Metanephros (tissue), 2 donors: ENCODE results near the gene NR6A1. TPM values are rescaled to one million over a fixed set of nuclear protein-coding genes. Genes with fewer than 3 reads are reported as not detected.

Experiments used
- small RNA-seq: library from RNA; depleted of rRNA; stranded (forward); fragments of <200 nt; gene quantifications from one replicate; pipeline ENCODE3, GENCODE V24; 2014; ENCODE audit warnings: low replicate concordance
- total RNA-seq: library from RNA; depleted of rRNA; stranded (reverse); fragments of >200 nt; gene quantifications from one replicate; pipeline ENCODE4 v1.2.3, GENCODE V29; 2014

Gene NR6A1
- total RNA-seq: 1.2 TPM

DNA sequence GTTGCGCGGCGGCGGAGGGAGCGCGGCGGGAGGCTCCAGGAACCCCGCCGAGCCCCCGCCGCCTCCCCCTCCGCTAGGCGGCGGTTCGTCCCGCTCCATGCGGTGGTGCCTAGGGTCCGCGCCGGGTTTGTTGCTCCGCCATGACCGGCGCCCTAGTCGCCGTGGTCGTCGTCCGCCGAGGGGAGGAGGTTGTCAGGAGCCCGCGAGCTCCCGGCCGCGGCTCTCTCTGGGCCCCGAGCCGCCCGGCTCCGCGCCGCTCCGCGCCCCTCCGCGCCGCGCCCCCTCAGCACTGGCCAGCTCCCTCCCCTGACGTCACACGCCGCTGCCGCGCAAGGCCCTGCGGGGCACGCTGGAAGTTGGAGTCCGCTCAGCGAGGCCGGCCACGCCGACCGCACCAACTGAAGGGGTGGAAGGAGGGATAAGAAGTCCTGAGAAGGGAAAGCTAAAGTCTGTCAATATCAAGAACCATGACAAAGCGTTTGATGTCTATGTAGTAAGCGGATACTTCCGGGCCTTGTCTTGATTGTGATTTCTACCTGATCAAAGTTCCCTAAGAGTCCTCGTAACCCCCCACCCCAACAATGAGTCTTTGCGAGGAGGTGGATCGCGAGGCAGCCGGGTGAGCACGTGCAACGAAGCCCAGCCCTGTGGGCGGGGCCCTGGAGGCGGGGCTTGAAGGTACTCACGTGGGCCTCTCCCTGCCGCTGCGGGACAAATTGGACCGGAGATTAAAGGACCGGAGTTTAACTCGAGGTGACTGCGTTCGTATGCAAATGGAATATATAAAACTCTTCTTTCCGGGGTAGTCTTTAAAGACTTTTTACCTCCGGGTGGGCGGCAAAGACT is at the start of gene NR6A1:
Gene NR6A1, minus strand, starts transcription at position 291 of the 846 bp plus-strand sequence.

DNA sequence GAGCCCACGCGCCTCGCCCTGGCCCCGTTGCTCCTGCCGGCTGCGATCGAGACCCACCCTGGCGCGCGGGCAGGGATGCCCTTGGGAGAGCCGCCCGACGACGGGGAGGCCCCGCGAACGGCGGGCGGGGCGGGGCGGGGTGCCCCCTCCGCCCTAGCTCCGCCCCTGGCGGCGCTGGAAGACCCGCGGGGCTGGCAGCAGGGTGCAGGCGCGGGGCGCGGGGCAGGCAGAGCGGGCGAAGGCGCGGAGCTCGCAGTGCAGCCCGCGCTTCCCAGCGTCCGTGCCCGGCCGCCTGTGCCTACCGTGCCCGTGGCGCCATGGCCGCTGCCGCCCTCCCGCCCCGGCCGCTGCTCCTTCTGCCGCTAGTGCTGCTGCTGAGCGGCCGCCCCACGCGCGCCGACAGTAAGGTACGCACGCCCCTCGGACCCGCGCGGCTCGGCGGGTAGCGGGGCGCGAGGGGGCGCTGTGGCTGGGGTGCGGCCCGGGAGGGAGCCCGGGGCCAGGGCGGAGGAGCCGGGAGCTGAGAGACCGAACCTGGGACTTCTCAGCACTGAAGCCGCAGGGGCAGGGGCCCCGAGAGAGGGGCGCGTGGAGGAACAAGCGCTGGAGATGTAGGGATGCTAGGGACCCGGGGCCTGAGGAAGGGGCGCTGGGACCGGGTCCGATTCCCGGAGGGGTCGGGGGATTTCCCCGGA is 6.0 kb upstream of the NR6A1 start, which contains the start of gene OLFML2A:
Gene OLFML2A, plus strand, starts transcription at position 180 of the 695 bp plus-strand sequence. Its CDS starts 138 bp downstream, at position 318.

DNA sequence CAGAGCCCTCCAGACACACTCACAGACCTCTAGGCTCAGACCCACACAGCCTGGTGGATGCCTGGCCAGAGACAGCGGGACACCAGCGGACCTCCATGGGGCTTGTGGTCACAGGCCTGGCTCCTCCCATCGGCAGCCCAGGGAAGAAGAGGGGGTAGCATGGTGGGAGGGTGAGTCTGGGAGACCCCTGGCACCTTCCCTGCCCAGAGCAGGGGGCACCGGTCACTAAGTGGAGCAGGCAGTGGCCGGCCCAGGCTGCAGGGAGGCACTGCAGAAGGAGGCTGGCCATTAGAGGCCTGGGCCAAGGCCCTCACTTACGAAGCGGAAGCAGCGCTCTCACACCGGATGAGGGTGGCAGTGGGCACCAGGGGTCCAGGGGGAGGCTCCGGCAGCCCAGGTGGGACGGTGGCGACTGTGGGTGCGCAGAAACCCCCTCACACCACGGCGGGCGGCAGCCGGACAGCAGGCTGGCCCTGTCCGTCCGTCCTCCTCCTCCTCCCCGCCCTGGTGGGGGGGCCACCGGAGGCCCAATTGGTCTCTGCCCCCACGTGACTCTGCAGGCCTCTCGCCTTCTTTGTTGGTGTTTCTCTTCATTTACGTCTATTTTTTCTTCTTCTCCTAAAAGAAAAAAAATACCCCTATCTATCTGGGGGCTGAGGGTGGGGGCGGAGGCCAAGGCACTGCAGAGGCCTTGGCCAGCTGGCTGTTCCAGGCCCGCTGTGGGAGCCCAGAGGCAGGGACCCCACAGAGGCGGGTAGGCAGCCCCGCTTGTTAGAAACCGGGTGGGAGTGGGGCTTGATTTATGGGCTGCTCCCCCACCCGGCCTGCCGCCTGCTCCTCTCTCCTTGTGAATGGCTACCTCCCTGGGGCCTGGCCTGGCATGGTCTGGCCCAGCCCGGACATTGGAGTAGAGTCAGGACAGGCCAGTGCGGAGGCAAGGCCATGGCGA is 263.9 kb downstream of the NR6A1 start, which contains the start of gene NR5A1:
Gene NR5A1, minus strand, starts transcription at position 469 of the 949 bp plus-strand sequence. CDS start 4,004 bp downstream, outside the sequence.

Small RNA genes within 50 kb of the gene (small RNA-seq; reads per million reads assigned to genes)
- gene MIR181A2: 117 reads per million, percentile 98 among the genes with 10 or more reads in this experiment
- gene MIR181B2: 40.6 reads per million, percentile 97 among the genes with 10 or more reads in this experiment
- gene RN7SL302P: not detected

Other genes starting within 250 kb of the NR6A1 start
- gene OLFML2A, start 5.8 kb upstream of the NR6A1 start, total RNA-seq: 33.7 TPM
- gene WDR38, start 82.1 kb upstream of the NR6A1 start, total RNA-seq: not detected
- gene RPL35, start 90.6 kb upstream of the NR6A1 start, total RNA-seq: 1,984 TPM
- gene ARPC5L, start 90.8 kb upstream of the NR6A1 start, total RNA-seq: 15.4 TPM
- 13.8 TPM for gene GOLGA1, start 169.8 kb upstream of the NR6A1 start, total RNA-seq